Fibroblast of lung (primary cell): ENCODE measurements around the gene RNPC3. TPM values are rescaled to one million over a fixed set of nuclear protein-coding genes. Genes with fewer than 3 reads are reported as not detected.
"Not testable (repeated sequence)": the region's sequence is repeated elsewhere in the genome, so short reads cannot be mapped to it uniquely, and the experiment has no call there.

Source experiments
- DNase-seq, 2 donors: peaks; one replicate each; pipeline versions ENCODE4 v3.0.0 to v3.0.0-alpha.2; 2010; ENCODE audit warnings: low read depth in 2 of 2
- H2AFZ ChIP-seq: 2 replicates; pipeline ENCODE4 v1.5.1; 2012; ENCODE audit warnings: low read length, control low read depth, inconsistent platforms
- H3K27ac ChIP-seq: 2 replicates; pipeline ENCODE4 v1.5.1; 2011; ENCODE audit warnings: low read length, control low read depth; ENCODE audit not compliant: insufficient read depth
- H3K27me3 ChIP-seq: 2 replicates; pipeline ENCODE4 v1.5.1; 2011; ENCODE audit warnings: mild to moderate bottlenecking, low read length; ENCODE audit not compliant: control insufficient read depth, insufficient read depth
- H3K36me3 ChIP-seq: 2 replicates; pipeline ENCODE4 v1.5.1; 2011; ENCODE audit warnings: low read length; ENCODE audit not compliant: control insufficient read depth, insufficient read depth
- H3K4me1 ChIP-seq: 2 replicates; pipeline ENCODE4 v1.5.1; 2011; ENCODE audit warnings: low read length; ENCODE audit not compliant: control insufficient read depth, insufficient read depth; ENCODE audit errors: extremely low read depth
- H3K4me2 ChIP-seq: 2 replicates; pipeline ENCODE4 v1.5.1; 2011; ENCODE audit warnings: low read length, control low read depth; ENCODE audit not compliant: insufficient read depth; ENCODE audit errors: extremely low read depth
- H3K4me3 ChIP-seq, 4 experiments: fragments of 200-600 bp in 1 of 4; sonication (generic) in 1 of 4; replicated peaks in 1 of 4; 2 replicates each; pipeline ENCODE4 v1.5.1; 2011 to 2016; ENCODE audit warnings: low read length in 4 of 4, low read depth in 3 of 4, mild to moderate bottlenecking in 3 of 4, control low read depth in 2 of 4, inconsistent platforms in 1 of 4, mixed read lengths in 1 of 4; ENCODE audit not compliant: insufficient read depth in 1 of 4; ENCODE audit errors: control extremely low read depth in 1 of 4
- H3K79me2 ChIP-seq: 2 replicates; pipeline ENCODE4 v1.5.1; 2012; ENCODE audit warnings: mild to moderate bottlenecking, low read length, inconsistent platforms; ENCODE audit not compliant: control insufficient read depth, insufficient read depth
- H3K9ac ChIP-seq: 2 replicates; pipeline ENCODE4 v1.5.1; 2011; ENCODE audit warnings: mild to moderate bottlenecking, low read length, control low read depth; ENCODE audit not compliant: insufficient read depth
- H3K9me3 ChIP-seq: 2 replicates; pipeline ENCODE4 v1.5.1; 2012; ENCODE audit warnings: low read depth, low read length; ENCODE audit not compliant: control insufficient read depth, insufficient read depth
- H4K20me1 ChIP-seq: 2 replicates; pipeline ENCODE4 v1.5.1; 2011; ENCODE audit warnings: low read length; ENCODE audit not compliant: control insufficient read depth, insufficient read depth; ENCODE audit errors: extremely low read depth
- CTCF ChIP-seq, 2 donors: IDR thresholded peaks in 1 of 2; conservative IDR thresholded peaks in 1 of 2; 1 replicate in 1 of 2; 2 replicates in 1 of 2; pipeline ENCODE4 v1.5.1; 2011 to 2012; ENCODE audit warnings: low read length in 2 of 2, control low read depth in 1 of 2, inconsistent platforms in 1 of 2, low read depth in 1 of 2, mild to moderate bottlenecking in 1 of 2
- EZH2 ChIP-seq: IDR thresholded peaks from 2 replicates; pipeline ENCODE4 v1.5.1; 2012; ENCODE audit warnings: low read length, control low read depth, mild to moderate bottlenecking; ENCODE audit errors: missing control alignments
- polyA plus RNA-seq, 2 donors: library from polyadenylated mRNA; depleted of rRNA in 1 of 2; stranded (reverse) in 1 of 2; unstranded in 1 of 2; fragments of >200 nt; gene quantifications; 2 replicates each; pipeline ENCODE4 v1.2.1, GENCODE V29; 2011 to 2012; ENCODE audit warnings: missing spikeins in 1 of 2
- total RNA-seq: library from RNA; depleted of rRNA; stranded (reverse); fragments of >200 nt; gene quantifications from 2 replicates; pipeline ENCODE4 v1.2.1, GENCODE V29; 2014

RNPC3 gene
- total and polyA plus RNA-seq, 2 donors (not counting 1 experiment from before 2014, with no cell fraction given), result 5.6 to 10.9 TPM

GRCh38 chr1:103584537-103584936 lies 59.0 kb downstream of the RNPC3 start:
- Histone ChIP-seq H3K36me3 (no peaks in the 10 kb centered on the region), H2AFZ (no peak overlapping the region), H3K9ac (no peak overlapping the region), H3K4me1 (no peaks in the 10 kb centered on the region), H3K4me2 (no peak overlapping the region), H4K20me1 (no peaks in the 10 kb centered on the region), H3K9me3 (no peaks in the 10 kb centered on the region), H3K27me3 (no peaks in the 10 kb centered on the region), H3K27ac (no peak overlapping the region), H3K79me2 (no peaks in the 10 kb centered on the region), H3K4me3 (no peak overlapping the region)
- no peak for TF ChIP-seq CTCF (conservative IDR thresholded peaks at IDR 0.05 in 1 of 2, IDR thresholded peaks at IDR 0.05 in 1 of 2; ENCODE audit: low read depth in 1 of 2, low read length in 2 of 2)
- no peak for TF ChIP-seq EZH2
- no peak for DNase-seq

GRCh38 chr1:103602740-103603139 lies 77.2 kb downstream of the RNPC3 start:
- H4K20me1 ChIP-seq, H3K9ac ChIP-seq, H3K36me3 ChIP-seq, H3K9me3 ChIP-seq, H3K4me3 ChIP-seq, DNase-seq, H3K27ac ChIP-seq, H3K4me1 ChIP-seq, H2AFZ ChIP-seq, H3K27me3 ChIP-seq, H3K4me2 ChIP-seq, H3K79me2 ChIP-seq: not testable (repeated sequence)

Other genes starting within 250 kb of the RNPC3 start
- gene AMY2B, start 45.9 kb downstream of the RNPC3 start, total RNA-seq, result 3.6 and 4.0 TPM in 2 replicates
- 0.61 and 0.75 TPM in 2 replicates for gene AMY2B, start 45.9 kb downstream of the RNPC3 start, polyA plus RNA-seq
- gene AMY2A, start 91.7 kb downstream of the RNPC3 start, total RNA-seq, result not detected in 2 replicates
- gene AMY2A, start 91.7 kb downstream of the RNPC3 start, polyA plus RNA-seq, result not detected in 2 replicates
- not detected in 2 replicates for gene AMY1A, start 130.1 kb downstream of the RNPC3 start, total RNA-seq
- gene AMY1A, start 130.1 kb downstream of the RNPC3 start, polyA plus RNA-seq, result not detected in 2 replicates
- gene AMY1B, start 170.5 kb downstream of the RNPC3 start, total RNA-seq, result not detected in 2 replicates
- gene AMY1B, start 170.5 kb downstream of the RNPC3 start, polyA plus RNA-seq, result not detected in 2 replicates
- not detected in 2 replicates for gene AMY1C, start 224.2 kb downstream of the RNPC3 start, total RNA-seq
- not detected in 2 replicates for gene AMY1C, start 224.2 kb downstream of the RNPC3 start, polyA plus RNA-seq